Endothelial cell of umbilical vein (primary cell): Measurements from ENCODE around the gene SMC6. TPM values are rescaled to one million over a fixed set of nuclear protein-coding genes. Genes with fewer than 3 reads are reported as not detected.

ENCODE experiments used
- BruUV-seq: library from RNA; stranded (reverse); fragments of 400-500 nt; replicated peaks from 2 replicates; lab custom pipeline; 2021; lab: Mats Ljungman, UMichigan
- CTCF ChIA-PET: fragments of 300-600, 350-600 bp; sonication (Branson Sonifier 250); formaldehyde crosslinking; loops from one replicate; lab custom pipeline; 2021; ENCODE audit warnings: antibody characterized with exemption, inconsistent platforms; lab: Charles Lee
- POLR2A ChIA-PET: fragments of 300-600, 350-600 bp; sonication (Branson Sonifier 250); formaldehyde crosslinking; loops from one replicate; lab custom pipeline; 2021; ENCODE audit warnings: antibody characterized with exemption, inconsistent platforms; lab: Charles Lee
- DNase-seq: peaks from one replicate; pipeline ENCODE4 v3.0.0-alpha.2; 2011; ENCODE audit warnings: low read depth, low spot score
- FAIRE-seq: peaks from 2 replicates; lab custom pipeline; 2011; peaks lifted over from hg19 to GRCh38; lab: Jason Lieb, UNC
- H2AFZ ChIP-seq: 2 replicates; pipeline ENCODE4 v1.6.0; 2012; ENCODE audit warnings: low read depth, low read length, control low read depth, inconsistent platforms
- H3K27ac ChIP-seq: 2 replicates; pipeline ENCODE4 v1.5.1; 2011; ENCODE audit warnings: low read depth, mild to moderate bottlenecking, control low read depth, low read length, moderate library complexity; ENCODE audit not compliant: insufficient read depth
- H3K27me3 ChIP-seq, 2 experiments: 2 replicates each; pipeline versions ENCODE4 v1.6.0 to v1.6.1; 2011; ENCODE audit warnings: low read length in 2 of 2, mixed read lengths in 1 of 2; ENCODE audit not compliant: control insufficient read depth in 2 of 2, insufficient read depth in 2 of 2
- H3K36me3 ChIP-seq, 2 experiments: 2 replicates in 1 of 2; 3 replicates in 1 of 2; pipeline ENCODE4 v1.5.1; 2011; ENCODE audit warnings: low read length in 2 of 2, mild to moderate bottlenecking in 1 of 2, moderate library complexity in 1 of 2; ENCODE audit not compliant: control insufficient read depth in 2 of 2, insufficient read depth in 2 of 2; ENCODE audit errors: extremely low read depth in 1 of 2
- H3K4me1 ChIP-seq: 3 replicates; pipeline ENCODE4 v1.5.1; 2011; ENCODE audit warnings: mild to moderate bottlenecking, low read length; ENCODE audit not compliant: control insufficient read depth, insufficient read depth; ENCODE audit errors: extremely low read depth
- H3K4me2 ChIP-seq: 2 replicates; pipeline ENCODE4 v1.6.1; 2011; ENCODE audit warnings: low read length, control low read depth, mixed read lengths; ENCODE audit not compliant: insufficient read depth
- H3K4me3 ChIP-seq, 3 experiments: fragments of 200-600 bp in 1 of 3; sonication (generic), shearing (Covaris generic) in 1 of 3; replicated peaks in 1 of 3; 2 replicates each; pipeline ENCODE4 v1.5.1; 2011 to 2016; ENCODE audit warnings: control low read depth in 3 of 3, low read length in 3 of 3, mild to moderate bottlenecking in 2 of 3, inconsistent platforms in 1 of 3, low read depth in 1 of 3, moderate library complexity in 1 of 3; ENCODE audit not compliant: insufficient read depth in 1 of 3
- H3K79me2 ChIP-seq: 2 replicates; pipeline ENCODE4 v1.6.0; 2012; ENCODE audit warnings: low read length, inconsistent platforms; ENCODE audit not compliant: control insufficient read depth, insufficient read depth
- H3K9ac ChIP-seq: replicated peaks from 2 replicates; pipeline ENCODE3; 2011; ENCODE audit warnings: low read length, control low read depth; ENCODE audit not compliant: insufficient read depth; ENCODE audit errors: extremely low read depth
- H3K9me1 ChIP-seq: replicated peaks from 3 replicates; pipeline ENCODE4 v1.6.0; 2011; ENCODE audit warnings: mild to moderate bottlenecking, low read length; ENCODE audit not compliant: control insufficient read depth, insufficient read depth; ENCODE audit errors: extremely low read depth
- H3K9me3 ChIP-seq: replicated peaks from 2 replicates; pipeline ENCODE4 v1.5.1; 2012; ENCODE audit warnings: low read length, inconsistent platforms; ENCODE audit not compliant: control insufficient read depth, insufficient read depth
- H4K20me1 ChIP-seq: replicated peaks from 2 replicates; pipeline ENCODE3; 2011; ENCODE audit warnings: mild to moderate bottlenecking, low read length; ENCODE audit not compliant: control insufficient read depth, insufficient read depth; ENCODE audit errors: extremely low read depth
- CTCF ChIP-seq, 2 donors: IDR thresholded peaks; 1 replicate in 1 of 2; 2 replicates in 1 of 2; pipeline ENCODE4 v1.5.1; 2011; ENCODE audit warnings: low read length in 2 of 2, mild to moderate bottlenecking in 2 of 2, moderate library complexity in 2 of 2, control low read depth in 1 of 2, inconsistent platforms in 1 of 2, low read depth in 1 of 2; ENCODE audit not compliant: insufficient read depth in 1 of 2; ENCODE audit errors: extremely low read depth in 1 of 2
- FOS ChIP-seq: IDR thresholded peaks from 2 replicates; pipeline ENCODE4 v1.6.1; 2011; ENCODE audit warnings: mild to moderate bottlenecking, low read length, moderate library complexity, borderline replicate concordance; ENCODE audit not compliant: insufficient read depth
- MAX ChIP-seq: IDR thresholded peaks from 2 replicates; pipeline ENCODE4 v1.6.1; 2011; ENCODE audit not compliant: insufficient read depth, insufficient read length
- POLR2AphosphoS5 ChIP-seq: IDR thresholded peaks from 2 replicates; pipeline ENCODE4 v1.6.1; 2012; ENCODE audit warnings: low read depth, mild to moderate bottlenecking, control low read depth, low read length, moderate library complexity; ENCODE audit not compliant: insufficient read depth
- dilution Hi-C: fragments of 300-500 bp; cut with MboI; formaldehyde crosslinking; loops from one replicate; pipeline ENCODE4 v1.15.0; 2019; ENCODE audit warnings: low sequenced_read_pairs; ENCODE audit not compliant: extremely low pct_ligation_motif_present
- intact Hi-C: fragments of 100-400 bp; cut with micrococcal nuclease; formaldehyde crosslinking; loops from one replicate; pipeline ENCODE4 v1.10.0; 2022
- polyA plus RNA-seq, 4 experiments: library from polyadenylated mRNA; depleted of rRNA in 3 of 4; stranded (reverse) in 3 of 4; unstranded in 1 of 4; fragments of >200 nt; gene quantifications; 2 replicates each; pipeline versions ENCODE4 v1.2.1 to v1.2.3, GENCODE V29; 2011 to 2012; ENCODE audit warnings: missing spikeins in 1 of 4
- total RNA-seq: library from RNA; stranded (reverse); gene quantifications from 2 replicates; pipeline ENCODE4 v1.2.3, GENCODE V29; 2021

SMC6 gene
- total and polyA plus RNA-seq, 2 donors (not counting 3 experiments of a cell fraction or from before 2014, with no cell fraction given), result 7.7 to 38.3 TPM

- intact Hi-C loops, result no loop called here
- BruUV-seq, result no TSS peak
- no peak for FAIRE-seq
- Histone ChIP-seq H3K4me3 (no peak overlapping the region), H3K9me1 (peaks cover 2% of the 10 kb centered on the region), H3K4me2 (no peak overlapping the region), H2AFZ (no peak overlapping the region), H3K4me1 (no peaks in the 10 kb centered on the region), H3K79me2 (no peaks in the 10 kb centered on the region), H3K9me3 (no peaks in the 10 kb centered on the region), H4K20me1 (no peaks in the 10 kb centered on the region), H3K9ac (no peak overlapping the region), H3K36me3 (peaks cover 0 to 22% of the 10 kb centered on the region in 2 experiments), H3K27me3 (no peaks in the 10 kb centered on the region), H3K27ac (no peak overlapping the region)
- no peak for DNase-seq
- ChIA-PET CTCF (no interaction called here), POLR2A (no interaction called here)
- dilution Hi-C loops, result no loop called here
- TF ChIP-seq MAX, result no peak
- no peak for TF ChIP-seq POLR2AphosphoS5
These were observed 25.4 kb downstream of the SMC6 start for GRCh38 chr2:17728210-17728609.

GRCh38 chr2:17719562-17720371, 33.8 kb downstream of the SMC6 start:
- Histone ChIP-seq H3K4me2 (no peak overlapping the region), H3K36me3 (peaks cover 5 to 40% of the 10 kb centered on the region in 2 experiments), H3K27me3 (no peaks in the 10 kb centered on the region), H3K79me2 (no peaks in the 10 kb centered on the region), H3K4me3 (no peak overlapping the region), H3K27ac (no peak overlapping the region), H3K9ac (no peak overlapping the region), H3K9me1 (peaks cover 3% of the 10 kb centered on the region), H4K20me1 (no peaks in the 10 kb centered on the region), H2AFZ (no peak overlapping the region), H3K9me3 (no peaks in the 10 kb centered on the region), H3K4me1 (no peaks in the 10 kb centered on the region)
- POLR2A ChIA-PET, result no interaction called here
- DNase-seq, result peak; percentile 79
- TF ChIP-seq FOS (no peak), CTCF (IDR thresholded peaks at IDR 0.05; ENCODE audit: extremely low read depth in 1 of 2, insufficient read depth in 1 of 2, low read depth in 1 of 2, low read length in 2 of 2) (peak; percentile 46 to 49)
- dilution Hi-C loops (no loop called here), intact Hi-C loops (loop anchor here (1.0 to 5.0 kb wide), 4 partner anchors 35 to 458 kb away; partner anchors contain the start of gene GEN1)
- no TSS peak for BruUV-seq
- peak; percentile 44 for FAIRE-seq
- CTCF ChIA-PET, result interaction anchor here (0.7 to 3.0 kb wide), 34 partner anchors 9 to 658 kb away, joined by 3 to 27 read pairs (median 5); partner anchors contain the start of genes GEN1, KCNS3 and SMC6
